Measurements from ENCODE around the gene DPP7. TPM values are rescaled to one million over a fixed set of nuclear protein-coding genes. Genes with fewer than 3 reads are reported as not detected.
A peak's percentile ranks its signal among the peaks of the same experiment; 100 is the strongest.

Gene DPP7
- total and polyA plus RNA-seq, 5 experiments from 2014 or later, result 98.7 to 298 (median 126) TPM

DNA sequence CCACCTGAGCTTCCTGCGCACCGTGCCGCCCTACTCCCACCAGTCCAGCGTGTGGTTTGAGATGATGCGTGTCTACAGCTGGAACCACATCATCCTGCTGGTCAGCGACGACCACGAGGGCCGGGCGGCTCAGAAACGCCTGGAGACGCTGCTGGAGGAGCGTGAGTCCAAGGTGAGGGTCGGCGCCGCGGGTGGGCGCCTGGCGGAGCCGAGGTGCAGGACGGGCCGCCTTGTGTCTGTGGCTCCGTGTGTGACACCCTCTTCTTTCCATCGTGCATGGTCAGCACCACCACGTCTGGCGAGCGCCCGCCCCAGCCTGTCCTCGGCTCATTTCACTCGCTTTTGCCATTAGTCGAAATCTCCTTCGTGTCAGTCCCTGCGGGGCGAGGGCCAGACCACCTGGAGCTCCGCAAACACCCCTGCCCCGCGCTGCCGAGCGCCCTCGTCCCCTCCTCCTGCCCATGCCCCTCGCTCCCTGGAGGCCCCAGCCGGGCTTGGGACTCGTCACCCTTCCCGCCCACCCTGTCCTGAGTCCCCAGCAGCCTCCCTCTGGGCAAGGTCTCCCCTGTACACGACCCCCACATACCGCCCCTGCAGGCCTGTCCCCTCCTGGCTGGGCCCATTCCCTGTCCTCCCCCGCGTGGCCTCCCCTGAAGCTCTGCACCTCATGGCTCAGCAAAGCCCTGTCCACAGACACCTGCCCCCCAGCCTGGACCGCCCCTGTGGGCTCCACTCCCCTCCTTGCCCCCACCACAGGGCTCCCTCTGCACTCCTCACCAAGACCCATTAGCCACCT, 31.4 kb upstream of the DPP7 start:
- ATAC-seq (no peak), DNase-seq (no peak)
- H3K9me3 Mint-ChIP-seq, result peaks cover 0 to 2% (median 0%) of the 10 kb centered on the region in 9 donors
- POLR2A ChIA-PET, result no interaction called here
- H3K4me1 Mint-ChIP-seq, result peaks cover 0 to 5% (median 2%) of the 10 kb centered on the region in 4 donors
- no peak overlapping the region for H3K27ac Mint-ChIP-seq
- peaks cover 10 to 48% (median 23%) of the 10 kb centered on the region in 5 donors for H3K27me3 Mint-ChIP-seq
- no peaks in the 10 kb centered on the region for H3K36me3 Mint-ChIP-seq
- H3K4me3 Mint-ChIP-seq, result no peak overlapping the region

DNA sequence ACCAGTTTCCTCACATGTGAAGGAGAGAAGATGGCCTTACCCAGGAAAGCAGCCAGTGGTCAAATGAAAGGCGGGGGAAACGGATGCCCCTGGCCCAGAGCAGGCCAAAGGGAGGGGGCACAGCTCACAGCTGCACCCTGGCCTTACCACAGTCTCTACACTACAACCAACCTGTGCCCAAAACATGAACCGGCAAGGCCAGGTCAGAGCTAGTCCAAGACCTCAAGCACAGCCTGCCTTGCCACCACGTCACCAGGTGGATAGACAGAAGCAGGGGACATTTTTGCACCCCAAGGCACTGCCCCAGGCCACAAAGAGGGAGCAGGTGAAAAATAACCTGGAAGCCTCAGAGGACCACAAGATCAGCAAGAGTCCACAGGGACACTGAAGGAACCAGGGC, 28.9 kb upstream of the DPP7 start:
- POLR2A ChIA-PET, result no interaction called here
- Mint-ChIP-seq H3K9me3 (peaks cover 0 to 2% (median 0%) of the 10 kb centered on the region in 9 donors), H3K27ac (no peak overlapping the region), H3K36me3 (peaks cover 0 to 2% (median 0%) of the 10 kb centered on the region in 3 donors), H3K27me3 (peaks cover 15 to 66% (median 33%) of the 10 kb centered on the region in 5 donors), H3K4me3 (no peak overlapping the region), H3K4me1 (peaks cover 0 to 4% (median 0%) of the 10 kb centered on the region in 4 donors)
- ATAC-seq (no peak), DNase-seq (no peak)

DNA sequence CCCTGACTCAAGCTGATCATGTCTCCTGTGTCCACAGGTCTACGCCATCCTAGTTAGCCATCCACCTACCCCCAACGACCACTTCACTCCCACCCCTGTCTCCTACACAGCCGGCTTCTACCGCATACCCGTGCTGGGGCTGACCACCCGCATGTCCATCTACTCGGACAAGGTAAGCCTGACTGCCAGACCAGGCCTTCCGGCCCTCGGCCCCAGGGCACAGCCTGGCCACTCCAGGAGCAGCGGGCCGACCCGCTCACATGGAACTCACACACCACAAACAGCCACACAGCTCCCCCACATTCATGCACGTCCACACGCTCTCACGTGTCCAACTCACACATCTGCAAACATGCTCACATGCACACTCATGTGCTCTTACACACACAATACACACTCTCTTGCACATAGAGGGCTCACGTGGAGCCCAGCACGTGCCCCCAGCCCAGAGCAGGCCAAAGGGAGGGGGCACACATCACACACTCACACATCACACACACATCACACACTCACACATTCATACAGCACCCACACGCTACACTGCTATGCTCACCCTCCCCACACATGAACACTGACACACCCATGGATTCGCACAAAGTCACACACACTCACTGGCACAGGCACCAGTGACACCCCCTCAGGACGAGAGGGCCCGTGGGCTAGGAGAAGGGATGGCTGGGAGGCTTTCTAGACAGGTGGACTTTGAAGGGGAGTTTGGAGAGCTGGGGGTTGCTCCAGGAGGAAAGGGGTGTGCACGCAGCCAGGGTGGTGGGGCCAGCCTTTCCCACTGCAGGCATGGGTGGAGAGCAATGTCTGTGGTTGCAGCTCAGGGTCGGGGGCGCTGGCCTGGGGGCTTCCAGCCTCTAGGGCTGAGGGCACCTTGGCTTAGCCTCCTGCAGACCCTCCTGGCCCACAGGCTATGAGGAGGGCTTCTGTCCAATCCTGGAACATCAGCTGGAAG, 27.7 kb upstream of the DPP7 start:
- POLR2A ChIA-PET, result no interaction called here
- ATAC-seq, result no peak
- Mint-ChIP-seq H3K4me3 (peak overlapping the region in 2 of 10 donors; percentile 2 to 59), H3K4me1 (peaks cover 0 to 4% (median 2%) of the 10 kb centered on the region in 4 donors), H3K27ac (peak overlapping the region in 1 of 10 donors; percentile 12), H3K9me3 (peaks cover 0 to 2% (median 0%) of the 10 kb centered on the region in 9 donors), H3K27me3 (peaks cover 17 to 74% (median 40%) of the 10 kb centered on the region in 5 donors), H3K36me3 (peaks cover 0 to 2% (median 0%) of the 10 kb centered on the region in 3 donors)
- DNase-seq, result no peak

GRCh38 chr9:137141050-137141810, 26.7 kb upstream of the DPP7 start:
- Mint-ChIP-seq H3K27ac (no peak overlapping the region), H3K27me3 (peaks cover 14 to 74% (median 40%) of the 10 kb centered on the region in 5 donors), H3K9me3 (no peaks in the 10 kb centered on the region), H3K4me1 (peaks cover 0 to 4% (median 2%) of the 10 kb centered on the region in 4 donors), H3K4me3 (no peak overlapping the region), H3K36me3 (peaks cover 0 to 2% (median 0%) of the 10 kb centered on the region in 3 donors)
- no peak for ATAC-seq
- DNase-seq, result no peak
- POLR2A ChIA-PET, result no interaction called here

GRCh38 chr9:137140151-137141012, 25.8 kb upstream of the DPP7 start:
- POLR2A ChIA-PET, result interaction anchor here (1.0 to 1.3 kb wide), 3 partner anchors 9 to 60 kb away, joined by 3 to 4 read pairs (median 3); partner anchors contain the start of gene TPRN
- Mint-ChIP-seq H3K9me3 (no peaks in the 10 kb centered on the region), H3K27me3 (peaks cover 19 to 81% (median 46%) of the 10 kb centered on the region in 5 donors), H3K4me1 (peaks cover 0 to 4% (median 2%) of the 10 kb centered on the region in 4 donors), H3K27ac (peak overlapping the region in 1 of 10 donors; percentile 53), H3K36me3 (peaks cover 0 to 2% (median 2%) of the 10 kb centered on the region in 3 donors), H3K4me3 (peak overlapping the region in 3 of 10 donors; percentile 2 to 41 (median 28))
- DNase-seq (no peak), ATAC-seq (no peak)

DNA sequence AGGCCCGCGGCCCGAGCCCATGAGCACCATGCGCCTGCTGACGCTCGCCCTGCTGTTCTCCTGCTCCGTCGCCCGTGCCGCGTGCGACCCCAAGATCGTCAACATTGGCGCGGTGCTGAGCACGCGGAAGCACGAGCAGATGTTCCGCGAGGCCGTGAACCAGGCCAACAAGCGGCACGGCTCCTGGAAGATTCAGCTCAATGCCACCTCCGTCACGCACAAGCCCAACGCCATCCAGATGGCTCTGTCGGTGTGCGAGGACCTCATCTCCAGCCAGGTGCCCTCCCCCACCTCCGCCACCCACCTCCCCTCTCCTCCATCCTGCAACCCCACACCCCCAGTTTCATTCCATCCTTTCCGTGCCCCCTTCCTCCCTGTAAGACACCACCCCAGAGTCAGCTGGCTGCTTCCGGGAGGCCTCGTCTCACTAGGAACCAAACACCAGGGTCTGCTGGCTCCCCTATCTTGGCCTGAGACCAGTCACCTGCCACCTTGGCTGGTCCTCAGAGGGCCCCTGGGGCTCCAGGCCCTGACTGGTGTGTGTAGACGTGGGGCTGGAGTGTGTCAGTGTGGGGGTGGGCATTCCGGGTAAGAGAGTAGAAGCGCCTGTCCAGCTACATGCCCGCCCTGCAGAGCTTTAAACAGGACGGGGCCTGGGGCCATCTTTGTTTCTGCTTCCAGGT, 25.1 kb upstream of the DPP7 start:
- POLR2A ChIA-PET, result interaction anchor here (1.0 to 1.3 kb wide), 3 partner anchors 9 to 61 kb away, joined by 3 to 4 read pairs (median 3); partner anchors contain the start of gene TPRN
- peak in 1 of 2 donors; percentile 48 for ATAC-seq
- Mint-ChIP-seq H3K4me1 (peaks cover 0 to 4% (median 2%) of the 10 kb centered on the region in 4 donors), H3K9me3 (no peaks in the 10 kb centered on the region), H3K36me3 (peaks cover 0 to 2% (median 2%) of the 10 kb centered on the region in 3 donors), H3K27ac (peak overlapping the region in 1 of 10 donors; percentile 34), H3K4me3 (no peak overlapping the region), H3K27me3 (peaks cover 21 to 84% (median 46%) of the 10 kb centered on the region in 5 donors)
- peak in 1 of 10 donors; percentile 17 for DNase-seq

GRCh38 chr9:137138722-137139467, 24.4 kb upstream of the DPP7 start, which contains the start of gene GRIN1:
GRIN1 (plus strand) TSS chr9:137139154; CDS start chr9:137139487, 333 bp downstream.
- POLR2A ChIA-PET, result interaction anchor here (1.0 to 1.3 kb wide), 2 partner anchors 9 to 62 kb away, joined by 3 to 9 read pairs; partner anchors contain the start of gene TPRN
- peak in 6 of 10 donors; percentile 37 to 71 (median 54) for DNase-seq
- Mint-ChIP-seq H3K4me1 (peaks cover 0 to 4% (median 2%) of the 10 kb centered on the region in 4 donors), H3K4me3 (peak within 1 kb of the TSS in 1 of 10 donors; percentile 15), H3K27ac (peak within 1 kb of the TSS in 1 of 10 donors; percentile 34), H3K27me3 (peaks cover 21 to 85% (median 43%) of the 10 kb centered on the region in 5 donors), H3K36me3 (peaks cover 0 to 2% (median 2%) of the 10 kb centered on the region in 3 donors), H3K9me3 (no peaks in the 10 kb centered on the region)
- peak; percentile 78 to 94 for ATAC-seq

GRCh38 chr9:137138058-137138721, 23.7 kb upstream of the DPP7 start:
- peaks cover 21 to 82% (median 38%) of the 10 kb centered on the region in 5 donors for H3K27me3 Mint-ChIP-seq
- DNase-seq (no peak), ATAC-seq (peak in 1 of 2 donors; percentile 29)
- peak overlapping the region in 1 of 10 donors; percentile 15 for H3K4me3 Mint-ChIP-seq
- H3K27ac Mint-ChIP-seq, result no peak overlapping the region
- H3K9me3 Mint-ChIP-seq, result no peaks in the 10 kb centered on the region
- H3K36me3 Mint-ChIP-seq, result peaks cover 0 to 2% (median 2%) of the 10 kb centered on the region in 3 donors
- POLR2A ChIA-PET, result interaction anchor here (1.0 kb wide), 1 partner anchor 8 kb away, joined by 9 read pairs; no protein-coding TSS in a partner anchor
- H3K4me1 Mint-ChIP-seq, result peaks cover 0 to 4% (median 2%) of the 10 kb centered on the region in 4 donors

DNA sequence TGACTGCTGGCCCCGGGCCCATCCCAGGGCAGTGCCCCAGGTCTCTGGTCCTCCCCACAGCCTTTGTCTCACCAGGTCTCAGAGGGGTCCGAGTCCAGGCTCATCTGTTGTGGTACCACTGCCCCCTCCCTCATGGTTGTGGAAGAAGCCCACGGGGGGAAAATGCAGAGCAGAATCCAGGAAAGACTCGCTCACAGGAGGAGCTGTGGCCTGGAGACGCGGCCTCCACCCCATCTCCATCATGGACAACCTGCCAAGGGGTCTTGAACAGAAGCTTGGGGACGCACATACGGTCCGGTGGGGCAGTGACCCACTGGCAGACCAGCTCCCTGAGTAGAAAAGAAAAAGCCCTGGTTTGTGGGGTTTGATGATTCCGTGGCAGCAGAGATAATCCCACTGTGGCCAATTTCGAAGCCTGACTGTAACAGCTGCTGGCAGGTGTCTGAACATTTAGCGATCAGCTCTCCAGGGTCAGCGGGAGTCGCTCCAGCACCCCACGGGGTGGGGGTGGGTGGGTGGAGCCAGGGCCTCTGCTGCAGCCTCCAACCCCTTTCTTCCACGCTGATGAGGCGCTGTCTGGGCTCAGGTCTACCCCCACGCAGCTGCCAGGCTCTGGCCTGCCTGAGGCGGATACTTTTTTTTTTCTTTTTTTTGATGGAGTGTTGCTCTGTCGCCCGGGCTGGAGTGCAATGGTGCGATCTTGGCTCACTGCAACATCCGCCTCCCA, 22.5 kb upstream of the DPP7 start:
- Mint-ChIP-seq H3K4me1 (peaks cover 0 to 2% (median under 1%) of the 10 kb centered on the region in 4 donors), H3K36me3 (peaks cover 0 to 2% (median 2%) of the 10 kb centered on the region in 3 donors), H3K9me3 (no peaks in the 10 kb centered on the region), H3K27me3 (peaks cover 18 to 75% (median 35%) of the 10 kb centered on the region in 5 donors), H3K27ac (no peak overlapping the region), H3K4me3 (no peak overlapping the region)
- ATAC-seq, result no peak
- POLR2A ChIA-PET, result no interaction called here
- DNase-seq, result no peak
